ENCODE data around the gene CKAP2L. TPM values are rescaled to one million over a fixed set of nuclear protein-coding genes. Genes with fewer than 3 reads are reported as not detected.

The CKAP2L gene
- total RNA-seq, 1 donor from 2014 or later: 2.5 TPM

GRCh38 chr2:112705575-112705974 is 58.8 kb downstream of the CKAP2L start:
- H3K27me3 ChIP-seq (ENCODE audit: control insufficient read depth, insufficient read depth, low read length): no peaks in the 10 kb centered on the region
- no peak for DNase-seq (ENCODE audit: low read depth)
- no peaks in the 10 kb centered on the region for H3K36me3 ChIP-seq (ENCODE audit: control insufficient read depth, insufficient read depth, low read length)
- H3K4me3 ChIP-seq (ENCODE audit: low read depth, low read length): no peak overlapping the region
- TF ChIP-seq, protein P1, sequence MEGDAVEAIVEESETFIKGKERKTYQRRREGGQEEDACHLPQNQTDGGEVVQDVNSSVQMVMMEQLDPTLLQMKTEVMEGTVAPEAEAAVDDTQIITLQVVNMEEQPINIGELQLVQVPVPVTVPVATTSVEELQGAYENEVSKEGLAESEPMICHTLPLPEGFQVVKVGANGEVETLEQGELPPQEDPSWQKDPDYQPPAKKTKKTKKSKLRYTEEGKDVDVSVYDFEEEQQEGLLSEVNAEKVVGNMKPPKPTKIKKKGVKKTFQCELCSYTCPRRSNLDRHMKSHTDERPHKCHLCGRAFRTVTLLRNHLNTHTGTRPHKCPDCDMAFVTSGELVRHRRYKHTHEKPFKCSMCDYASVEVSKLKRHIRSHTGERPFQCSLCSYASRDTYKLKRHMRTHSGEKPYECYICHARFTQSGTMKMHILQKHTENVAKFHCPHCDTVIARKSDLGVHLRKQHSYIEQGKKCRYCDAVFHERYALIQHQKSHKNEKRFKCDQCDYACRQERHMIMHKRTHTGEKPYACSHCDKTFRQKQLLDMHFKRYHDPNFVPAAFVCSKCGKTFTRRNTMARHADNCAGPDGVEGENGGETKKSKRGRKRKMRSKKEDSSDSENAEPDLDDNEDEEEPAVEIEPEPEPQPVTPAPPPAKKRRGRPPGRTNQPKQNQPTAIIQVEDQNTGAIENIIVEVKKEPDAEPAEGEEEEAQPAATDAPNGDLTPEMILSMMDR (IDR thresholded peaks at IDR 0.05; ENCODE audit: insufficient read depth, low read length, poor library complexity, severe bottlenecking): no peak

- TF ChIP-seq, protein P1 (IDR thresholded peaks at IDR 0.05; ENCODE audit: insufficient read depth, low read length, poor library complexity, severe bottlenecking): no peak
- no peak overlapping the region for H3K4me3 ChIP-seq (ENCODE audit: low read depth, low read length)
- H3K36me3 ChIP-seq (ENCODE audit: control insufficient read depth, insufficient read depth, low read length): no peaks in the 10 kb centered on the region
- DNase-seq (ENCODE audit: low read depth): no peak
- no peaks in the 10 kb centered on the region for H3K27me3 ChIP-seq (ENCODE audit: control insufficient read depth, insufficient read depth, low read length)
These were observed 60.7 kb downstream of the CKAP2L start for GRCh38 chr2:112703684-112704083.

- no peak for DNase-seq (ENCODE audit: low read depth)
- TF ChIP-seq, protein P1 (IDR thresholded peaks at IDR 0.05; ENCODE audit: insufficient read depth, low read length, poor library complexity, severe bottlenecking): no peak
- H3K36me3 ChIP-seq (ENCODE audit: control insufficient read depth, insufficient read depth, low read length): no peaks in the 10 kb centered on the region
- no peak overlapping the region for H3K4me3 ChIP-seq (ENCODE audit: low read depth, low read length)
- H3K27me3 ChIP-seq (ENCODE audit: control insufficient read depth, insufficient read depth, low read length): no peaks in the 10 kb centered on the region
These were observed 63.4 kb downstream of the CKAP2L start for GRCh38 chr2:112701052-112701451.

DNA sequence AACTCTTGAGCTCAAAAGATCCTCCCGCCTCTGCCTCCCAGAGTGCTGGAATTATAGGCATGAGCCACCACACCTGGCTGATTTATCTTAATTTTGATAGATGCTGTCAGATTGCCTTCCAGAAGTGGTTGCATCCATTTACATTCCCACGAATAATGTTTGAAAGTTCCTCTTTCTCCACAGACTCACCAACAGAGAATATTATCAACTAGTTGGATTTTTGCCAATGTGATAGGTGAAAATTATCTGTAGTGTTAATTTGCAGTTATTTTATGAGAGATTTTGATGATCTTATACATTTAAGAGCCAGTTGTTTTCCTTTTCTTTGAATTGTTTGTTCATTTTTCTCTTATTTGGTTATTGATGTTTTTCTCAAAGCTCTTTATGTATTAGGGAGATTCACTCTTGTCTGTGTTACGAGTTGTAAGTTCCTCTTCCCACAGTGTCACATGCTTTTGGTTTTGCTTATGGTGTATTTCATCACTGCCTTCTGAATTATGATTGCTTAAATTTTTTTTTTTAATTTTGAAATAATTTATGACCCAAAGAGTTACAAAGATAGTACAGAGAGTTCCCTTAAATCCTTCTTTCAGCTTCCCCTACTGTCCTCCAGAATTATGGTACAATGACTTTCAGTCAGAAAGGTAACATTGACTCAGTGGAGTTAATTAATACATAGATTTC is 64.3 kb downstream of the CKAP2L start:
- no peaks in the 10 kb centered on the region for H3K27me3 ChIP-seq (ENCODE audit: control insufficient read depth, insufficient read depth, low read length)
- TF ChIP-seq, protein P1 (IDR thresholded peaks at IDR 0.05; ENCODE audit: insufficient read depth, low read length, poor library complexity, severe bottlenecking): no peak
- DNase-seq (ENCODE audit: low read depth): no peak
- no peak overlapping the region for H3K4me3 ChIP-seq (ENCODE audit: low read depth, low read length)
- no peaks in the 10 kb centered on the region for H3K36me3 ChIP-seq (ENCODE audit: control insufficient read depth, insufficient read depth, low read length)

GRCh38 chr2:112698834-112699515 is 65.4 kb downstream of the CKAP2L start:
- TF ChIP-seq, protein P1 (IDR thresholded peaks at IDR 0.05; ENCODE audit: insufficient read depth, low read length, poor library complexity, severe bottlenecking): no peak
- Histone ChIP-seq H3K4me3 (ENCODE audit: low read depth, low read length) (no peak overlapping the region), H3K36me3 (ENCODE audit: control insufficient read depth, insufficient read depth, low read length) (no peaks in the 10 kb centered on the region), H3K27me3 (ENCODE audit: control insufficient read depth, insufficient read depth, low read length) (no peaks in the 10 kb centered on the region)
- no peak for DNase-seq (ENCODE audit: low read depth)
